GM10248 (cell line): ENCODE results near the gene CELF5.

Experiments
- CTCF ChIA-PET: fragments of 300-600 bp; sonication (Branson Sonifier 250); formaldehyde crosslinking; extraction: SDS; loops from one replicate; lab custom pipeline; 2021; ENCODE audit warnings: antibody characterized with exemption; lab: Yijun Ruan, JAX
- POLR2A ChIA-PET: fragments of 350-650 bp; sonication (Branson Sonifier 250); formaldehyde crosslinking; extraction: SDS; loops from one replicate; lab custom pipeline; 2020; ENCODE audit warnings: antibody characterized with exemption; lab: Yijun Ruan, JAX
- DNase-seq: peaks from one replicate; pipeline ENCODE4 v3.0.0; 2012; ENCODE audit errors: extremely low spot score
- CTCF ChIP-seq: IDR thresholded peaks from 2 replicates; pipeline ENCODE4 v1.5.1; 2012; ENCODE audit warnings: mild to moderate bottlenecking, low read depth; ENCODE audit errors: extremely low read depth, missing control alignments, control extremely low read depth

Gene CELF5

DNA sequence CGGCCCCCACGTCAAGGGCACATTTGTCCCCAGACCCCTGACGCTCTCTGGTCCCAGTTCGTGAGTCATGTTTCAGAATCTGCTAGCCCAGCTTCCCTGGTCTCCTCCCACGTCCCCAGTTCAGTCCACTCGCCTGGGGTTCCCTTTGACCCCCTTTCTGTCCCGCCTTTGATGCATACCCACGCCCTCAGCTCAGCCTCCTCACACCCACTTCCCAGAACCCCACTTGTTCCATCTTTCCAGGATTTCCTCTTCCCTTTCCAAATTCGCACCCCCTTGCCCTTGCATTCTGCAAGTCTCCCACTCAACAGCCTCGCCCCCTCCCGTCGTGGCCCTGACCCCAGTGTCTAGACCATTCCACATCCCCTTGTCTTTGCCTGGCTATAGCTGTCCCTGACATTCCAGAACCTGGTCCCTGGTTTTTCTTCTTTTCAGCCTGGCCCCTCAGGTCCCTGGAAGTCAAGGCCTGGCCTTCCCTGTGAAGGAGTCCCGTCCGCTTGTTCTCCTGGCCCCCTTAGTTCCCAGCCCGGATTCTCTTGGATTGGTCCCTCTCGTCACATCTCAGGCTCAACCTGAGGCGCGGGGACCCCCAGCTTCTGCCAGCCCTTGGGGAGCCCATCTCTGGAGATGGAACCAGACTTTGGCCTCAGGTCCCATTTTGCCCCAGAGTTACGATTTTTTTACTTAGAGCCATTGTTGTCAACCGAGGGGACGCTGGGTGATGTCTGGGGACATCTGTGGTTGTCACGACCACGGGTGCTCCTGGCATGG is 37.4 kb upstream of the CELF5 start:
- POLR2A ChIA-PET = no interaction called here
- TF ChIP-seq CTCF = no peak
- no peak for DNase-seq
- CTCF ChIA-PET = interaction anchor here (1.0 to 1.4 kb wide), 2 partner anchors 118 to 237 kb away, joined by 3 to 4 read pairs; no protein-coding TSS in a partner anchor

- TF ChIP-seq CTCF = no peak
- DNase-seq = no peak
- CTCF ChIA-PET = no interaction called here
- POLR2A ChIA-PET = no interaction called here
These were observed 36.6 kb upstream of the CELF5 start for GRCh38 chr19:3187662-3188511.

DNA sequence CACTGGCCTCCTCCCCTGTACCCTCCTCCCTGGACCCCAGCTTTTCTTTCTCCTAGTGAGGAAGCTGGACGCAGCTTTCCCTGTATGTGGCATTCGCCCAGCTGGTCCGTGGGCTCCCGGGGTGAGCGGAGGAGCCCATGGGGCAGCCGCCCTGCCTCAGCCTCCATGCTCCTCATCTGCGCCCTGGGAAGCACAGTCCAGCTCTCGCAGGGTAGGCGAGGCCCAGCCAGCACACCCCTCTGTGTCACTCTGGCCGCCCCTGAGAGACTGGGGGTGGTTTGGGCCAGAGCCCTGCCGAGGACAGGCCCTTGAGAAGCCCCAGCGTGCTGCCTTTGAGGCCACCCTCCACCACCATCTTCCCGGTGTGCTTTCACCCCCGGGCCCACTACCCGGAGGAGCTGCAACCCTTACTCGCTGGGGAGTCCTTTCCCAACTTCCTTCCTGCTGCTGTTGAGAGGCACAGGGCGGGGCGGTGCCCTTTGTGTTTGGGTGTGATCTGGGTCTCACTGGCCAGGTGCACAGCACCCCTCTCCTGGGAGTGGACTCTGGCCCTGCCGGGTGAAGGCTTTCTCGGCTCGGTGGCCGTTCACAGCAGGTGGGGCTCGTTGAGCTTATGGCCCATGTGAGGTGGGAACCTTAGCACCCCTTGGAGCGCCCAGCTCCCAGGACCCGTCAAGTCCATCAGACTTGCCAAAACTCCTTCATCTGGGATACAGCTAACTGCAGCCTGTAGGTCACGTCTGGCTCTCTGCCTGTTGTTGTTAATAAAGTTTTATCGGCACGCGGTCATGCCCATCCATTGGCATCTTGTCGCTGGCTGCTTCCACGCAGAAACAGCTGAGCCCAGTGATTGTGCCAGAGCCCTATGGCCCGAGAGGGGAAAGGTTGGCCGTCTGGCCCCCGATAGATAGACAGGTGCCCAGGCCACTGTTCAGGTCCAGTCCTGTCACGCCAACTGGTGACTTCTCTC is 35.5 kb upstream of the CELF5 start:
- ChIA-PET CTCF (interaction anchor here (1.0 to 1.3 kb wide), 3 partner anchors 21 to 85 kb away, joined by 3 to 4 read pairs (median 3); no protein-coding TSS in a partner anchor), POLR2A (no interaction called here)
- DNase-seq = no peak
- TF ChIP-seq CTCF = no peak

GRCh38 chr19:3189702-3190469 is 34.6 kb upstream of the CELF5 start:
- ChIA-PET POLR2A (no interaction called here), CTCF (interaction anchor here (1.0 to 1.3 kb wide), 3 partner anchors 17 to 86 kb away, joined by 3 to 4 read pairs (median 3); no protein-coding TSS in a partner anchor)
- TF ChIP-seq CTCF = no peak
- DNase-seq = no peak

GRCh38 chr19:3190470-3190770 is 34.0 kb upstream of the CELF5 start:
- ChIA-PET POLR2A (no interaction called here), CTCF (interaction anchor here (1.3 kb wide), 2 partner anchors 16 to 86 kb away, joined by 3 to 4 read pairs; no protein-coding TSS in a partner anchor)
- no peak for TF ChIP-seq CTCF
- DNase-seq = no peak
